GM12801 (cell line): ENCODE data around the gene BSN.

Experiments
- CTCF ChIP-seq: IDR thresholded peaks from one replicate; pipeline ENCODE4 v1.5.1; 2011; ENCODE audit warnings: control low read depth; ENCODE audit not compliant: insufficient read length; ENCODE audit errors: extremely low read depth

Gene BSN

GRCh38 chr3:49642708-49643145 lies 88.5 kb downstream of the BSN start:
- TF ChIP-seq CTCF = no peak

- TF ChIP-seq CTCF = no peak
These were observed 90.4 kb downstream of the BSN start for GRCh38 chr3:49644684-49645083.

- TF ChIP-seq CTCF = no peak
These were observed 92.0 kb downstream of the BSN start for GRCh38 chr3:49646236-49646635.

GRCh38 chr3:49647741-49648140 lies 93.5 kb downstream of the BSN start:
- TF ChIP-seq CTCF = no peak

GRCh38 chr3:49648354-49649019 lies 94.2 kb downstream of the BSN start:
- TF ChIP-seq CTCF = no peak

- no peak for TF ChIP-seq CTCF
These were observed 95.3 kb downstream of the BSN start for GRCh38 chr3:49649576-49649975.

- TF ChIP-seq CTCF = no peak
These were observed 95.9 kb downstream of the BSN start for GRCh38 chr3:49650177-49650576.
